GM18498 (cell line): ENCODE data around the gene SLC22A16.

Source experiments
- ATAC-seq: cut with Tn5 transposase; IDR thresholded peaks from one replicate; pipeline ENCODE4 v1.9.1; 2021; ENCODE audit warnings: mild to moderate bottlenecking, moderate library complexity; ENCODE audit not compliant: unreplicated experiment

Gene SLC22A16

DNA sequence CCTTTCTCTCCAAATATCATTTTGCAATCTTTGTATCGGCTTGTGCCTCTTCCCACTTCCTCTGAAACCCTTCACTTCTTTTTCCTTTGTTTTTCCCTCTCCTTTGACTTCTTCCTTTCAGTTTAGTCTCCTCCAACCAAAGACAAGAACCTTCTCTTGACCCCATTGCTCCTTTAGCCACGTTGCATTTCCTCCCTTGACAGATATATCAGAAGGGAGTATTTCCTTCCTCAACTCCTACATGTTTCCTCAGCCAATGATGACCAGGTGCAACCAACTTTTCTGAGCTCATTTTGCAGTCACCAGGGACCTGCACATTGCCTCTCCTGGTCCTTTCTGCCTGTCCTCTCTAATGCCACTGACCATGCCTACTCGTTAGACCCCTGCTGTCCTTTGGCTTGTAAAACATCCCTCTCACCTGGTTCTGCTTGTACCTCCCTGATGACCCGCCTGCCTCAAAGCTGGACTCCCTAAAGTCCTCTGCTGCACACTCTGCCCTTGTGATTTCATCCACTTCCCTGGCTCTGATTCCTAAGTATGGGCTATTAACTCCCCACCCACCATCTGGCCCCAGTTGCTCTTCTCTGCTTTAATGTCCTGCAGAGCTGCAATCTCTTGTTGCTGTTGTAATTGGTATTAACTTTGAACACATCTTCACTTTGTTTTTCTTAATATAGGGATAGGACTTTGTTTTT, 27.4 kb downstream of the SLC22A16 start:
- ATAC-seq = no peak

DNA sequence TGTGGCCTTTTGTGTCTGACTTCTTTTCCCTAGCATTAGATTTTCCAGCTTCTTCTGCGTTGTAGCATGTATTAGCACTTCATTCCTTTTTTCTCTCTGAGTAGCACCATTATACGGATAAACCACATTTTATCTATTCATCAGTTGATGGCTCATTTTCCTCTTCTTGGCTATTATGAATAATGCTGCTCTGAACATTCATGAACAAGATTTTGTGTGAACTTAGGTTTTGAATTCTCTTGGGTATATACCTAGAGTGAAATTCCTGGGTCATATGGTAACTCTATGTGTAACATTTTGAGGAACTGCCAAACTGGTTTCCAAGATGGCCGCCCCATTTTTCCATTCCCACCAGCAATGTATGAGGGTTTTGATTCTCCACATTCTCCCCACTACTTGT, 28.7 kb downstream of the SLC22A16 start:
- no peak for ATAC-seq

DNA sequence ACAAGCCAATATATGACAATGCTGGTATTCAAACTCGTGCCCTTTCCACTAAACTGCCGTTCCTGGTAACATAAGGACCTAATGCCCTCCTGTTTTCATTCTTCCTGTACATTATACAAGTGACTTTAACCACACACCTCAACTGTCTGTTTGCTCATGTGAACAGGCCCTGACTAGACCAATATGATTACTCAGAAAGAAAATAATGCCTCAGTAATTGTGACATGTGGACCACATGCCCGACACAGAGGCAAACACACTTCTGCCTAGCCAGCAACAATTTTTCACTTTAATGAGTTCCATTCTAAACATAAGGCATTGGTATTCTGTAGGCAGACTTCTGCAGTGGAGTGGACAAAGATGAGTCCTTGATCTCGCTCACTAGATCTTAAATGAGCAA, 30.0 kb downstream of the SLC22A16 start:
- ATAC-seq = no peak

DNA sequence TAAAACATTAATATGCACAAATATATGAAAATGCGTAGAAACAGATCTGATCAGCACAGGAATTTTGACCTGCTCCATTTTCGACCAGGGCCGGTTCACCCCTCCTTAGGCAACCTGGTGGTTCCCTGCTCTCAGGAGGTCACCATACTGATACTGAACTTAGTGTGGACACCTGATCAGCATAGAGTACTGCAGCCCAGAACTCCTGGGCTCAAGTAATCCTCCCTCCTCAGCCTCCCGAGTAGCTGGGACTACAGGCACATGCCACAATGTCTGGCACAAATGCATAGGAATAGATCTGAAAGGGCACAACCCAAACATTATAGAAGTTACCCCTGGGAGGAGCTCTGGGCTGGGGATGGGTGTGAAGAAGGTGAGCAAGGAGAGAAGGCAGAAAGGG, 36.4 kb downstream of the SLC22A16 start:
- no peak for ATAC-seq

DNA sequence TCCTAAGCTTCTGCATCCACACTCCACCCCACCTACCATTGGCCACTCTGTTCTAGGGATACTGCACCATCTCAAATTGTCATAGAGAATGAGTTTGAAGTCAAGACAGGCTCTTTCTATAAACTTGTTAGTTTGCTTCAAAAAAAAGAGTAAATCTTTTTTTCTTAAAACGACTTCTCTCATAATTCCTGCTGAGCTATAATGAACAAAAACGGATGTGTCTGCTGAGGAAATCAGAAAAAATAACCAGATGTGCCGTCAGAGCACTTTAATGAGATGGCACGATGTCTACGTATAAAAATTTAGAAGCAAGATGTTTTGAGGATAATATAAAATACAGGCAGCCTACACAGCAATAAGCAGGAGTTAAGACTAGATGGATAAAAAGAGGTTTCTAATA, 37.1 kb downstream of the SLC22A16 start:
- ATAC-seq = no peak

DNA sequence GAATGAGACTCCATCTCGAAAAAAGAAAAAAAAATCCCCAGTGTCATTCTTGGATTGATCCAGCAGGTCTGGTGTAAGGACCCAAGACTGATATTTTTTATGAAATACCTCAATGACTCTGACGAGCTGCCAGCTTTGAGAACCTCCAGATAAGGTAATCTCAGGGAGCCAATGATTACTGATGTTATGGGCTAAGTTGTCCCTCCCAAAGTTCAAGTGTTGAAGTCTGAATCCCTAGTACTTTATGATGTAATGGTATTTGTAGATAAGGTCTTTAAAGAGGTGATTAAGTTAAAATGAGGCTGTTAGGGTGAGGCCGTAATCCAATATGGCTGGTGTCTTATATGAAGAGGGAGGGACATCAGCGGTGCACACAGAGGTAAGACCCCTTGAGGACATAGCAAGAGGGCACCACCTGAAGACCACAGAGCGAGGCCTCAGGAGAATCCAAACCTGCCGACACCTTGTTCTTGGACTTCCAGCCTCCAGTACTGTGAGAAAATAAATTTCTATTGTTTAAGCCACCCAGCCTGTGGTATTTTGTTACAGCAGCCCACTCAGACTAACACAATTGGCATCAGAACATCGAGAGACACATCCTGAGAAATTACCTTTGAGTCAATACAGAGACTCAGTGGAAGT, 41.3 kb downstream of the SLC22A16 start:
- no peak for ATAC-seq

DNA sequence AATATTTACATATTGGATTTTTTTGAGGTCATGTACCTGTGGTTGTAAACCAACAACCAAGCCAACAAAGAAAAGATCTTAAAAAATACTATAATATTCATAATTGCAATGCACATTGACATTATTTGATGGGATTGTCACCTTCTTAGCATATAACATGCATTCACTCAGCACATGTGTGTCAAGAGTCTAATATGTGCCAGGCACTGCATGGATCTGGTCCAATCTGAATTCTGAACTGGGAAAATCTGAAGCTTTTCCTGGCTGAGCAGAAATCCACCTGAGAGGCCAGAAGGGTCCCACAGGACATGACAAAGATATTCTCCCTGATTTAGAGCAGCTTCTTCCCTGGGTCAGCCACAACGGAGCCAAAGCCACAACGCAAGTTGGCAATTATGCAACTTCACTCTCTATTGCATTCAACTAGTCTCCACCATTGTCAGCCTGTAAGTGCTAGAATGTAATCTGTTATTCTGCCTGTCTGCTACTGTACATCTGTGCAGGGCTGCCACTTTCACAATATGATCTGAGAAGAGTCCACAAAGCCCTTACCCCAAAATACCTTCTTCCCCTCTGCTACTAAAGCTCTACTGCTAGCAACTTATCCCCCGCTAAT, 44.0 kb downstream of the SLC22A16 start:
- ATAC-seq = no peak

DNA sequence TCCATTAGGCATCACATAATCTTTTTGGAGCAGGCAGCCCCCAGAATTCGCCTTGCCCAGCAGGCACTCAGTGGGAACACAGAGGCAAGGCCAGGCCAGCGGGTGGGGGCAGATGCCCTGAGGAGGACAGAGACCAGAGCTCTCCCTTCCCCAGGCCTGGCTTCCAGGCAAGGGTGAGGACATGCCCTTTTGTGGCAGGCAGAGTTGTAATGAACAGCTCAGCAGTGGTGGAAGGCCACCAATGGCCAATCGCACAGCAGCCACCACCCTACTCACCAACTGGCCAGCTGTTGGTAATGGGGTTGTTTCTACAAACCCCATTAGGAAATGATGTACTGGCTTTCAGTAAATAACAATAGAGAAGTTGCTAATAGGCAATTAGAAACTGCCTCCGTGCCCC, 45.7 kb downstream of the SLC22A16 start:
- no peak for ATAC-seq

DNA sequence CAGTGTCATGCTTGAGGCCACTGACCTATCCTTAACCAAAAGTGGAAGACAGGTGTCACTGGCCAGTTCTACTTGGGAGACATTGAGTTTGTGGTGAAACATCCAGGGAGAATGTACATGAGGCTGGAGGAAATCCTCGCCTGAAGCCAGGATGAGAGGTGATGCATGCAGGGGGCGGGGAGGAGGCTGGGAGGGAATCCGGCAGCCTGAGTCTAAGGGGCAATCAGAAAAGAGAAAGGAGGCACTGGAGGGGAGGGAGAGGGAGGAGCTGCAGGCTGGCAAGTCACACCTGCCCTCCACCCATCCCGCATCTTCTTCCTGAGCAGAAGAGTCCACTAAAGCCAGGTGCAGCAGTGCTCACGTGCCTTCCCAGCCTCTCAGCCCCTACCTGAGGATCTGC, 46.2 kb downstream of the SLC22A16 start:
- ATAC-seq = no peak

DNA sequence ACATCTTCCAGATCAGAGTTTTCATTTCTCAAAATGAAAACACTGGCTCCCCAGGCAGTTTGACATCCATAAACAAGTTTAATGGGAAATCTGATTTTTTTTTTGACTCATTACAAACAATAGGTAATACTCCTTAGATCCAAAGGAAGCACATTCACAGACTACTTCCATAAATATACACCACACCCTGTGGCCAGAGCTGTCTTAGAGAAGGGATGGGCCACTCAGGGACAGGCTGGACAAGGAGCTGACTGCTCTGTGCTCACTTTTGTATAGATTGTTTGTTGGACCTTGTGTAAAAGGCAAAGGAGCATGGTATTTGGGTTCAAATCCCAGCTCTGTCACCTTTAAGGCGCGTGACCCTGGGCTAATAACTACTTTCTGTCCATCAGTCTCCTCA, 48.3 kb downstream of the SLC22A16 start:
- ATAC-seq = no peak

DNA sequence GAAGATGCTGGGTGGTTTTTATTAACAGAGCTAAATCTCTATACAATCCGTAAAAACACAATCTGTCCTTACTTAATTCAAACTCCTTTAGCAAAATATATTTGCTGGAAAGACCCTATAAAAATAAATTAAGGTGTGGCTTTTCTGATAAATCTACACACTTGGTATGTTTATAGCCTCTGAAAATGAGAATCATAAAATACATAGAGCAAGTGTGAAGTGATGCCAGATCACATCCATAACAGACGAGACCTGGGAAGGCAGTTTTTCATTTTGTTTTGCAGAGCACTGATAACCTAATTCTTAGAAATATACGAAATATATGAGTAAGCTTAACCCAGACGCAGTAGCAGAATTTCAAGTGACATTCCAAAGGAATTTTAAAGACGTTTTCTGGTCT, 50.6 kb downstream of the SLC22A16 start:
- ATAC-seq = no peak

DNA sequence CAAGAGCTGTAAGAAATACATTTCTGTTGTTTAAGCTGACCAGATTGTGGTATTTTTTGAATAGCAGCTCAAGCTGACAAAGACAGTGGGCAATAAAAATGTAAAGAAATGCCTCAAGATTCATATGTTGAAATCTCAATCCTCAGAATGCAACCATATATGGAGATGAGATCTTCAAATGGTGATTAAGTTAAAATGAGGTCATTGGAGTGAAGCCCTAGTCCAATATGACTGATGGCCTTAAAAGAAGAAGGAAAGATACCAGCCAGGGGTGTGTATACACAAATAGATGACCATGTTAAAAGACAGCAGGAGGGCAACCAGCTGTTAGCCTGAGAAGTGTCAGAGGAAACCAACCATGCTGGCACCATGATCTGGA, 54.0 kb downstream of the SLC22A16 start:
- no peak for ATAC-seq

DNA sequence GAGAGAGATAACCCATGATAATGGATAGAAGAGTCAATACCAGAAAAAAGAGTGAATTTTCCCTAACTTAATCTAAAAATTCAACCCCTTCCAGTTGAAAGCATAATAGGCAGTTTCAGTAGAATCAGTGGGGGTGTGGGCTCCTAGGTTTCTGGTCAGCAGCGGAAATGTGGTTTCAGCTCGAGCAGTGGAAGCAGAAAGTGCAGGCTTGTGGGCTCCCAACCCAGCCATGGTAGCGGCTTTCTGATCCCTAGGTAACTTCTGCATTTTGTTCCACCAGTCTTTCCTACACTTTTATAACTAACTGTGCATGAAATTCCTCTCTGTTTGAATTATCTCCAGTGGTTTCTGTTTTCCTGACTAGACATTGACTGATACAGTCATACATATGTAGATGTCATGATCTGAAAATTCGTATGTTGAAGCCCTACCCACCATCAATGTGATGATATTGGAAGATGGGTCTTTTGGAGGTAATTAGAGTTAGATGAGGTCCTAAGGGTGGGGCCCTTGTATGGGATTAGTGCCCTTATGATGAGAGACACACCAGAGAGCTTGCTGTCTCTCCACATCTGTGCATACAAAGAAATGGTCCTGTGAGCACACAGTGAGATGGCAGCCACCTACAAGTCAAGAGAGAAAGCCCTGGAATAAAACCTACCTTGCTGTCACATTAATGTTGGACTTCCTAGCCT, 54.5 kb downstream of the SLC22A16 start:
- ATAC-seq = no peak

DNA sequence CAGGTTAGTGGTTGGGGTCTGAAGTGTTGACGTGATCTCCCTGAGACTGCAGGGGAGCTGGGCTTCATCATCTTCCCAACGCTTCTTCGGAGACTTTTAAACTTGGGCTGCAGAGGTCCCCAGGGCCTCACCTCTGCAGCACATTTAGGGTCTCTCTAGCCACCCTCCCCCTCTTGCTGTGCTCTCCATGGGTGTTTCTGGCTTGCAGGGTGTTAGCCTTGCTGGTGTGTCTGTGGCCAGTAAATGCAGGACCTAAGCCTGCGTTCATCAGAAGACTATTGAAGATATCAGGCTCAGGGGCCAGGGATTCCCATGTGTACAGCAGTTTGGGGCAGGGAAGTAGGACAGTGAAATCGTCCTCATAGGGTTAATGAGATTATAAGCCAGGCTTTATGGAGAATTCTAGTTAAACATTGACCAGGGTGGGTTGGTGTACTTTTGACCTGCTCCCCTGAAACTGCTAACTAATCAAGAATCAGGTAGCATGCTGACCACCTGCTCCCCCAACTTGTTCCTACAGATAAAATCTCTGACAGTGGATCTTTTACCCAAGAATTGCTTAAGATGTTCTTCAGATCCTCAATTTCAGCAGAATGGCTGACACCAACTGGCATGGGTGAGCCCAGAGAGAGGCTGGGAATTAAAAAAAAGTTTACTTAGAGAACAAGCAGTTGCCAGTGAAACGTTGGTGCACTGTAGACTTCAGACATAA, 57.2 kb downstream of the SLC22A16 start:
- no peak for ATAC-seq

DNA sequence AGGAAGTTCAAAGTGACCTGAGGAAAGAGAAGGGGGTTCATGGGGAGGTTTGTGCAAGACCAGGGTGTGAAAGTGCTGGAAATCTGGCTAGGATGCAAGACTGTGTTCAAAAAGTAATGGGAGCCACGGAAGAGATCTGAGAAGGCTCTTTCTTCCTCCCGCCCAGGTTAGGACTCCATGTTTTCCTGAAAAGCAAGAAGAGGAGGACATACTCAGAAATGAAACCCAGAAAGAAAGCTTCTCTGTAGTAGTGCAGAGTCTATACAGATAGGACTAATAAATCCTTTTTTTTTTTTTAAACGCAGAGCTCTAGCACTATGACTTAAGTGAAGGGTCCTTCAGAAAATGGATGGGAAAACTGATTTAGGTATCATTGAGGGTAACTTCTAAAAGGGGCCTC, 57.8 kb downstream of the SLC22A16 start:
- ATAC-seq = no peak

DNA sequence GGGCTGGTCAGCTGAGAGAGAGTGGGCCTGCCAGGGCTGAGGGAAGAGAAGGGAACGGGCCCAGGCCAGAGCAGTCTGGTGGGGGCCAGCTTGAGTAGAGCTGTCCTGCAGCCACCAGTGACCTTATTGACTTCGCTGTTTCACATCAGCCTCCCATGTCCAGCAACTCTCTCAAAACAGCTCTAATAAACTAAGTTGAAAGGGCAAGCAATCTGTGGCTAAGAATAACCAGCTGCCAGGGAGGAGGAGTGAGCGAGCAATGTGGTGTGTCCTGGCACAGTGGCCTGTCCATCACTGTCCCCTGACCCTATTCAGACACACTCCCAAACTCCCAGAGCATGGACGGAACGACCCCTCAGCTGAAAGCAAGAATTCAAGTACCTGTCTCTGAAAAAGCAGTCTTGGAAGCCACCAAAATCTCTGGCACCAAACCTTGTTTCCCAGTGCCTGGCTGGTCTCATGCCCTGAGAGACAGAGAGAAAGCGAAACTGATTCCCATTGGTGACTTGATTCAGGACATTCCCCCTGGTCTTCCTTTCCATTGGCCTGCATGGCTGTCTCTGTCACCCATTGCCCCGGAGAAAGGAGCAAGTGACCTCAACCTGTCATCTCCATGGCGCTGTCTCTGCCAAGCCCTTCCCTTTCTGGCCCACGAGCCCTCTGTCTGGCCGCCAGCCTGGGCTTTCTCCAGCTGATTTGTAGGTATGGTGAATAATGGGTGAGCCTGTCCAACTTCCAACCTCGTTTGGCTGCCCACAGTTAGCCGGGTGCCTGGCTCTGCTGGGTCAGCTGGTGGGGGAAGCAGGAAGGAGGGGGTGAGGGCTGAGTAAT, 61.1 kb downstream of the SLC22A16 start, which contains the start of gene DDO:
Gene DDO (minus strand): TSS at position 490 of the 831 bp plus-strand sequence. CDS start 2,113 bp downstream, outside the sequence.
- no peak for ATAC-seq

DNA sequence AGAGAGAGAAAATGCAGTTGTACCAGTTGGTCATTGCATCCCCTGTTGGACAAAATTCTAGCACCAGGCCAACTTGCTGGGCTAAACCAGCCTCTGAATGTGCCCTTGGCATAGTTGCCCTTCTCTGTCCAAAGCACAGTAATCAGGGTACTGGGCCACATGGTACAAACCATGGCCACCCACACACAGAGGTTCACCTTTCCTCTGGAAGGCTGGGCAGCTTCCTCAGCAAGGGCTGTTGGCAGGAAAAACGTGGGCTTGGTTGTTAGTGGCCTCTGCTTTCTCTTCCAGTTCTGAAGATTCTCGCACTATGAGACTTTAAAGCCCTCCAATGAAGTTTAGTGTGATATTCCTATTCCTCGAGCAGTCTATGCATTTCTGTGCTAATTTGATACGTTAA, 61.7 kb downstream of the SLC22A16 start:
- ATAC-seq = no peak

DNA sequence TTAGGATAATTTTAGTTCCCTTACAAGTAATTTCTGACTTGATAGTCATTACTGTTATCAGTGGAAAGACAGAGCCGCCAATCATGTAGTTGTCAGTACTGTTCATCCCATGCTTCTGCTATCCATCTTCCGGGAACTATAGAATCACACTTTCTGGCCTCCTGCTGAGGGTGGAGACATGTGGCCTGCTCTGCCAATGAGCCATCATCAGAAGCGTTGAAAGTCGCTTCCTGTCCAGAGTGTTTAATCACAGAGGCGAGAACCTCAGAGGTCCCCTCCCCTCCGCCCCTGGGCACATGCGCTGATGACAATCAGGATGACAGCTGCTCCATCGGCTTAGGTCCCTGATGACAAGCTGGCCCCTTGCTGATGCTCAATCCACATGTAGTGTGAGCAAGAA, 64.1 kb downstream of the SLC22A16 start:
- ATAC-seq = no peak

DNA sequence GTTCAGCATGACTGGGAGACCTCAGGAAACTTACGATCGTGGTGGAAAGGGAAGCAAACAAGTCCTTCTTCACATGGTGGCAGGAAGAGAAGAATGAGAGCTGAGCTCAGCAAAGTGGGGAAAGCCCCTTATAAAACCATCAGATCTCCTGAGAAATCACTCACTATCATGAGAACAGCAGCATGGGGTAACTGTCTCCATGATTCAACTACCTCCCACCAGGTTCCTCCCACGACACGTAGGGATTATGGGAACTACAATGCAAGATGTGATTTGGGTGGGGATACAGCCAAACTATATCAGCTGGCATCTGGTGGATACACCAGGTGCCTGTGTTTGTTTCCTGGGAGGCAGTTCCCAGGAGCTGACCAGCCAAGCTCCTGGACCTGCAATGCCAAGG, 65.9 kb downstream of the SLC22A16 start:
- ATAC-seq = no peak

DNA sequence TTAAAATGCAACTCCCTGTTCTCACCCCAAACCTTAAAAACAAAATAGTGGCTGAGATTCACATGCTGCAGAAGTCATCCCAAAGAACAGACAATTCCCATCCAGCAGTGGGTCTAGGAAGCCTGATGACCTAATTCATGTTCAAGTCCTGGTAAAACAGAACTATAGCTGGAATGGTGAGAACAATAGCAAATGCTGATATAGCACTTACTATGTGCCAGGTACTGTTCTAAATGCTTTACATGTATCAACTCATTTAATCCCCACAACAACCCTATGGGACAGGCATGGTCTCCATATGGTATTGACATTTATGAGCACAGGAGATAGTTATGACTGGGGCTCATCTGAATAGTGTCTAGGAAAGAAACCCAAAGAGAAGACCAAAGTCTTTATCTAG, 66.6 kb downstream of the SLC22A16 start:
- no peak for ATAC-seq
